ENCODE results near the gene ABLIM2.

The ABLIM2 gene

DNA sequence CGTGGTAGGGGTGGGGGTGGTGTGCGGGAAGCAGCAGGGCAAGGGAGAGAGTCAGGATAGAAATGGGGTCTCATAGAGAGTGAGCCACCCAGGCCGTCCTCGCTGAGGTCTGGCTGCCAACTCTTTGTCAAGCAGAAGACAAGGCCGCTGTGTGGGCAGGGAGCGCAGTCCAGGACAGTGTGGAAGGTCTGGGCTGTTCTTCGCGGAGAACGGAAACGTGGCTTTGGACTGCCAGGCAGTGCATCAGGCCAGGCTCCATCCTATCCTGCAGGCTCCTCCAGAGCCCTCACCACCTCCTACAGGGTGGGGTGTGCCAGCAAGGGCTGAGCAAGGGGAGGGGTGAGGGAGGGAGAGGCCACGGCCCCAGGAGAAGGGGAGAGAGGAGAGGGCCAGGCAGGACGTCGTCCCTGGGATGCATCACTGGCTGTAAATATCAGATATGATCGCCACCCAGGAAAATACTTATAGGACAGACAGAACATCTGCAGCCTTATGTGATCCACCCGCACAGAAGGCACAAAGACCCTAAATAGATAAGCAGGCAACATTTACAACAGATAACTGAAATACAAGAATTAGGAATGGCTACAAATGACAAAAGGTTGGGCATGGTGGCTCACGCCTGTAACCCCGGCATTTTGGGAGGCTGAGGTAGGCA, 85.3 kb downstream of the ABLIM2 start:
- peaks cover 15% of the 10 kb centered on the region for H3K27me3 ChIP-seq (ENCODE audit: insufficient read depth, poor library complexity, severe bottlenecking)
- DNase-seq (ENCODE audit: low read depth in 1 of 2, low spot score in 1 of 2) = no peak
- no peak overlapping the region for H3K4me3 ChIP-seq (replicated peaks; ENCODE audit: insufficient read depth, low read length)
- no peak overlapping the region for H3K27ac ChIP-seq (replicated peaks)
- TF ChIP-seq GABPA (IDR thresholded peaks at IDR 0.05; ENCODE audit: low read depth) = no peak
- TF ChIP-seq POLR2AphosphoS5 (IDR thresholded peaks at IDR 0.05; ENCODE audit: low read depth) = no peak
- TF ChIP-seq REST (IDR thresholded peaks at IDR 0.05; ENCODE audit: insufficient replicate concordance, low read depth) = no peak
- TF ChIP-seq CTCF (IDR thresholded peaks at IDR 0.05; ENCODE audit: insufficient read depth, low read length) = no peak
- TF ChIP-seq SPI1 (IDR thresholded peaks at IDR 0.05; ENCODE audit: borderline replicate concordance, low read depth) = no peak

DNA sequence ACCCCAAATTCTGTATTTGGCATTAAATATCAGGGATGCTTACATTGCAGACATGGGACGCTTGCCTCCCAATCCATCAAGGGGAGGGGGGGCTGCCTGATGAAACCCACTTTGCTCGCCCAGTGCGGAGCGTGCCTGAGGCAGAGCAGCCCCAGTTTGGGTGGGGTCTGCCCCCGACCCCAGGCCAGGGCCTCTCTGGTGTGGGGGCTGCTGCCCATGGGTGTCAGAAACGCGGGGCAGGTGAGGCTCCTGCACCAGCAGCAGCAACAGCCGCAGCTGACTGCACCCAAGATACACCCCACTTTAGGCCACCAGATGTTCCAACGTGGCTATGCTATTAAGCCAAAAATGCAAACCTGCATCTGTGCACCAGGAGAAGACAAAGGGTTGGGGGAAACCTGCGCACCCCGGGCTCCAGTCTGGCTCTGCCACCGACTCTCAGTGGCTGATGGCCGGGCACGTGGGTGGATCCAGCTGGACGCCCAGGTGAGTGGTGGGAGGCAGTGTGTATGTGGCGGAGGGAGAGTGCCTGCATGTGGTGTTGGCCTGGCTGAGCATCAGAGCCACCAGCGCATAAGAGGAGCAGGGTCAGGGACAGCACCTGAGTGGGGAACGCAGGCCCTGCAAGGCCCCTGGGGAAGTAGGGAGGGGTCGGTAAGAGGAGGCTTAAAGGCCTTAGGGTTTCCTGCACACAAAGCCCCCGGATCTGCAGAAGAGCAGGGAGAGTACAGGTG, 86.2 kb downstream of the ABLIM2 start:
- TF ChIP-seq POLR2AphosphoS5 (IDR thresholded peaks at IDR 0.05; ENCODE audit: low read depth) (no peak), SPI1 (IDR thresholded peaks at IDR 0.05; ENCODE audit: borderline replicate concordance, low read depth) (no peak), GABPA (IDR thresholded peaks at IDR 0.05; ENCODE audit: low read depth) (no peak), CTCF (IDR thresholded peaks at IDR 0.05; ENCODE audit: insufficient read depth, low read length) (no peak), REST (IDR thresholded peaks at IDR 0.05; ENCODE audit: insufficient replicate concordance, low read depth) (no peak)
- Histone ChIP-seq H3K27ac (replicated peaks) (no peak overlapping the region), H3K27me3 (ENCODE audit: insufficient read depth, poor library complexity, severe bottlenecking) (peaks cover 15% of the 10 kb centered on the region), H3K4me3 (replicated peaks; ENCODE audit: insufficient read depth, low read length) (no peak overlapping the region)
- DNase-seq (ENCODE audit: low read depth in 1 of 2, low spot score in 1 of 2) = no peak

DNA sequence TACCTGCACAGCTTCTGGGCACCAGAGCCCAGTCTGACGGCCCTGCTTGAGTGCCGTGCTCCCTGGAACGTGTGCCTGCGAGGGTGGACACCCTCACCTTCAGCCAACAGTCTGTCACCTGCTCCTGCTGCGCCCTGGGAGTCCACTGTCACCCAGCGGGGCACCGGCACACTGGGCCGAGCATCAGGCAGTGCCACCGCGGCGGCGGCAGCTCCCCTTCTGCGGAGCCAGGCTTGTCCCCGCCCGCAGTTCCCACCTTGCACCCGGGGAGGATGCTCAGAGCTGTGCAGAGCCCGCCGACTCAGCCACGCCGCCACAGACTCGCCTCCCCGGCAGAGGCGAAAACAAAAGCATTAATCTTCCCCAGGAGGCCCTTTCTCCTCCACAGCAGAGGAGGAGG, 86.8 kb downstream of the ABLIM2 start:
- Histone ChIP-seq H3K27ac (replicated peaks) (no peak overlapping the region), H3K27me3 (ENCODE audit: insufficient read depth, poor library complexity, severe bottlenecking) (peaks cover 15% of the 10 kb centered on the region), H3K4me3 (replicated peaks; ENCODE audit: insufficient read depth, low read length) (no peak overlapping the region)
- TF ChIP-seq GABPA (IDR thresholded peaks at IDR 0.05; ENCODE audit: low read depth) (no peak), POLR2AphosphoS5 (IDR thresholded peaks at IDR 0.05; ENCODE audit: low read depth) (no peak), REST (IDR thresholded peaks at IDR 0.05; ENCODE audit: insufficient replicate concordance, low read depth) (no peak), SPI1 (IDR thresholded peaks at IDR 0.05; ENCODE audit: borderline replicate concordance, low read depth) (no peak), CTCF (IDR thresholded peaks at IDR 0.05; ENCODE audit: insufficient read depth, low read length) (no peak)
- DNase-seq (ENCODE audit: low read depth in 1 of 2, low spot score in 1 of 2) = no peak
